NK-92 (cell line): ENCODE measurements around the gene DHRS12.
A peak's percentile ranks its signal among the peaks of the same experiment; 100 is the strongest.

Source experiments
- DNase-seq: peaks from one replicate; lab custom pipeline; 2025; ENCODE audit not compliant: unreplicated experiment; lab: John Stamatoyannopoulos, UW

Gene DHRS12, protein sequence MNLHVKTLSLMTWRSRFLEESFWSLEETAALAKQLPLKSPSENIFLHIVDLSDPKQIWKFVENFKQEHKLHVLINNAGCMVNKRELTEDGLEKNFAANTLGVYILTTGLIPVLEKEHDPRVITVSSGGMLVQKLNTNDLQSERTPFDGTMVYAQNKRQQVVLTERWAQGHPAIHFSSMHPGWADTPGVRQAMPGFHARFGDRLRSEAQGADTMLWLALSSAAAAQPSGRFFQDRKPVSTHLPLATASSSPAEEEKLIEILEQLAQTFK

DNA sequence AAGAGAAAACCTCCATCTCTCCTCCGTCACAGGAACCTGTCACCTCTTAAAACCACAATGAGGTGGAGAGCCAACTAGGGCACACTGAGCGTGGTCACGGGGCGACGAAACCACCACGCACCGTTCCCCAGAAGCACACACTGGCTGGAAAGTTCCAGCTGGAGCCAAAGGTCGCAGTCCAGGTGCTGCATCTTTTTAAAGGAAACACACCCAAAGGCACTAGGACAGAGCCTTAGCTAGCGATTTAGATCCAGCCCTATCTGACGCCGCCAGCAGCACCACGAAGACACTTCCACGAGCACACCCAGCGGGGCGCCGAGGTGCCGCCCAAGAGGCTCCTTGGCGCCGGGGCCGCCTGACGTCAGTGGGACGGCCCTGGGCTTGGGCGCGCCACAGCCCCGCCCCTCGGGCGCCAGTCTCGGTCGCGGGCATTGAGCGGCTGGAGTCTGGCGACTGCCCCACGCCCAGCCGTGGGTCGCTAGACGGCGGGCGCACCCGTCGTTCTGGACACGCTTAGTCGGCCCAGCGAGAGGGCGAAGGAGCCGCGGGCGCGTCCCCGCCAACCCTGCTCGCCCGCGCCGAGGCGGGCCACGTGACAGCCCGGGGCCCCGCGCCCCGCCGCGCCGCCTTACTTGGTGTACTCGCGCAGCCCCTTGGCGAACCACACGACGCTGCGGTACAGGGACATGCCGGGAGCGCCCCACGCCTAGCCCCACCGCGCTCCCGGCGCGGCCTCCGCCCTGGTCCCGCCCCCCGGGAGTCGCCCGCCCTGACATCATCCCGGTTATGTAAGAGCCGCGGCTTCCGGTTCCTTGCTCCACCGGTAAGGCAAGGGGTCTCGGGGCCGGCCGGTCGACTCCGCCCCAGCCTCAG lies at the start of gene DHRS12:
DHRS12 (minus strand) TSS at position 742 of the 873 bp plus-strand sequence. CDS start 4,504 bp downstream, outside the sequence.
- DNase-seq = peak; percentile 40

DNA sequence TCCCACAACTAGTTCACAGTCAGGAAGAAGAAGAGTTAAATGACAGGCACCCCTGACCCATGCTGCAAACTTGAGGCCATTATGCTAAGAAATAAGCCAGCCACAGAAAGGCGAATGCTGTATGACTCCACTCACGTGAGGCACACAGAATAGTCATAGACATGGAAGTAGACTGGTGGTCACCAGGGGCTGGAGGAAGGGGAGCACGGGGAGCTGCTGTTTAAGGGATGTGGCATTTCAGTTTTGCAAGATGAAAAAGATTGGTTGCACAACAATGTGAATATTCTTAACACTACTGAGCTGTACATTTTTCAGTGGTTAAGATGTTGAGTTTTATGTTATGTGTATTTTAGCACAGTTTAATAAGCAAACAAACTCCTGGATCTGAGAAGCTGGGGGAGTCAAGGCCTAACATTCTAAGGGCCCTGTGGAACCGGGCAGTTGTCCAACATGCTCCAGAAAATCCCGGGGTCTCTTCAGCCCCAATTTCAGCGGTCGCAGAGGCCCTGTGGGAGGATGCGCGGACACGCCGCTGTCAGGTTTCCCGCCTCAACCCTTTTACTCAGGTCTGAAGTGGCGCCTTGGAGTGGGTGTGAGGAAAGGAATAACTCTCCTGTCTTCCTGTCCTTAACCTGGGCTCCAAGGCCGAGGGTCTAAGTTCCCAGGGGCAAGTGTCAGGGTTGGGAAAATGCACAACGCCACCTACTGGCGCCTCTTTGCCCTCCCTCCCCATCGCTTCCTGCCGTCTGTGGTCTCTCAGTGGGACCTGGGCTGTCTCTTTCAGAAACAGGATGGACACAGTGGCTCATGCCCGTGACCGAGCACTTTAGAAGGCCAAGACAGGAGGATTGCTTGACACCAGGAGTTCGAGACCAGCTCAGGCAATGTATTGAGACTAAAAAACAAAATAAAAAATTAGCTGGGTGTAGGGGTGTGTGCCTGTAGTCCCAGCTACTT lies 45.5 kb upstream of the DHRS12 start:
- no peak for DNase-seq

DNA sequence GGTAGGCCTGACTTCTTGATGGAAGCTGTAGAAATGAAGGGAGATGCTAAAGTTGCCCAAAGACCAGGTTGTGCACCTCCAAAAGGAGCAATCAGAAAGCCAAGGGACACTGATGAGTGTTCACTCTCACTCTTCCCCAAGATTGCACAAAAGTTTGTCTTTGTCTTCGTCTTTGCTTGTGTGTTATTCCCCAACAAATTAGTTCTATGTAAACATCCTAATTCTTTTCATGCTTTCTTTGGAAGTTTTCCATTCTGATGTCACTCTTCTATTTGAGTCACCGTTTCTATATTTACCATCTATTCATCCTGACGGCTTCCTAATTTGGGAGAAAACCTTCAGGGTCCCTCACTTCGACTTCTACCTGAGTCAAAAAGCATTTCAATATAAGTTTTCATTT lies 44.7 kb upstream of the DHRS12 start:
- no peak for DNase-seq

DNA sequence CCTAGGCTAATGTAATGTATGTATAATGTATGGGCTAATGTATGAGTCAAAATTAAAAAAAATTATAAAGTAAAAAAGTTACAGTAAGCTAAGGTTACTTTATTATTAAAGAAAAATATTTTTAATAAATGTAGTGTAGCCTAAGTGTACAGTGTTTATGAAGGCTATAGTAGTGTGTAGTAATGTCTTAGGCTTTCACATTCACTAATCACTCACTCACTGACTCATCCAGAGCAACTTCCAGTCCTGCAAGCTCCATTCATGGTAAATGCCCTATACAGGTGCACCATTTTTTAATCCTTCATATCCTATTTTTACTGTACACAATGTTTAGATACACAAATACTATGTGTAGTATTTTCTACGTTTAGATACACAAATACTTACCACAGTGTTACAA lies 42.8 kb upstream of the DHRS12 start:
- no peak for DNase-seq

DNA sequence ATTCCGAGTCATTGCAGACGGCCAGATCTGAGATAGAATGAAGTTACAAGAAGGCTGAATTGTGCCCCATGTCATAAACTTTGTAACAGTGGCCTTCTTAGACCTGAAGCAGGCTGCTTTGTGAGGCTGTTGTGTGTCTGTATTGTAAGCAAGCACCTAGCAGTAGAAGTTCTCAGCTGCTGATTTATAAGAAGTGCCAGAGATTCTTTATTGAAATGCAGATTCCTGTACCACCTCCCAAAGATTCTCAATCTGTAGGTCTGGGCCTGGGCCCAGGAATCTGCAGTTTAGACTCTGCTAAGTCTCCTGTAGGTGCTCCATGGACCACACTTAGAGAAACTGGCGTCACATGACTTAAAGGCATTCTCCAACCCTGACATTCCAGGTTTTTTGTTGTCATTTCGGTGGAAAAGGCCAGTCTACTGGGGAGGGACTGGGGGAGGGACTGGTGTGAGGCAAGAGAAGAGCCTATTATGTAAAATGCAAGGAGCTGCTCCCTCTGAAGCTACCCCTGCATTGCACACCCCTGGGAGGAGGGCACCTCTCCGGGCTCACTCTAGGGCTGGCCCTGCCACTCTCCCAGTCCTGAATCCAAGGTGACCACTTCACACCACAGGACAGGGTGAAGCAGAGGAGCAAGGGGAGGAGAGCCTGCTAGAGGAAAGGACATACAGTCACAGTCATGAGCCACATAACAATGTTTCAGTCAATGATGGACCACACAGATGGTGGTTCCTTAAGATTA lies 41.8 kb upstream of the DHRS12 start:
- no peak for DNase-seq

DNA sequence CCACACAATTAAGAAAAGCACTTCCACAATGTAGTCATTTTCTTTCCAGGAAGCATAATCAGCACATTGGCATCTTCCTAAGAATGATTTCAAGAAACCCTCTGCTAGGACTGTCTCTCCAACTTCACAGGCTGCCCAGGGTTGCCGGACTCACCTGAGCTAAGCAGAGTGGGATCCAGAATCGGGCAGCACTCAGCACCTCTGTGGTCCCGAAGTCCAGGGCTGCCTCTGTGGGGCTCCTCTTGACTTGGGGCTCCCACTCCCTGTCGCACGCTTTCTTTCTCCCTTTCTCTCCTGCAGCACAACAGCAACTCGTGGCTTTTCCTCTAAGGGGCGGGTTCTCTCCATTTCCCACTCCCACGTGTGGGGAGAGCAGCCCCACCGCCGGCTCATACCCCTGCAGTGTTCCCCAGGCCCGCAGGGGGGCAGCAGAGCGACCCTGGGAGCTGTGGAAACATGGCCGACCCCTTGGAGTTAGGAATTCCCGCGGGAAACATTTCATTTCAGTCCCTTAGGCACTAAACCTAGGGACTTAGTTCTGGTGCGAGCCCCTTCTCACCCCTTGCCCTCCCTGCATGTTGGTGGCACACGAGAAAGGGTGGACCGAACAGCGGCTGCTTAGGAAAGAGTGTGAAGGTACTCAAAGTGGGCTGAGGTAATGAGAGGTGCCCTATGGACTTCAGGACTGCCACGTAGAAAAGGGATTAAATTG lies 41.1 kb upstream of the DHRS12 start, which contains the start of gene TMEM272:
TMEM272 (minus strand) TSS at position 316 of the 712 bp plus-strand sequence. CDS start 6,647 bp downstream, outside the sequence.
- no peak for DNase-seq

DNA sequence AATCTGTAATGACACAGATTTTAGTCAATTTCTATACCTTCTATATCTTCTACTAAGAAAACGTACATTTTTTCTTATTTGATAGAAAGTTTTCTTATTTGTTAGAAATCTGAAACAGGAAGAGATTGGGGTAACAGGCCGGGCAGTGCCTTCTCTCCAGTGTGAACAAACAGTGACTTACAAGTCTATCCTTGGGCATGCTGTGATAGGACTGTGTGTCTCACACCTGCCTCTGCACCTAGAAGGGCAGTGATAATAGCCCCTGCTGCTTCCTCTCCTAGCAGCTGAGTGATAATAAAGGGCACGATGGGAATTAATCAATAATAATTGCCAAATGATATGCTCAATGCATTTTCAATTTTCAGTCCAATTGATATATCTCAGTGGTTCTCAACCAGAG lies 39.6 kb upstream of the DHRS12 start:
- no peak for DNase-seq

DNA sequence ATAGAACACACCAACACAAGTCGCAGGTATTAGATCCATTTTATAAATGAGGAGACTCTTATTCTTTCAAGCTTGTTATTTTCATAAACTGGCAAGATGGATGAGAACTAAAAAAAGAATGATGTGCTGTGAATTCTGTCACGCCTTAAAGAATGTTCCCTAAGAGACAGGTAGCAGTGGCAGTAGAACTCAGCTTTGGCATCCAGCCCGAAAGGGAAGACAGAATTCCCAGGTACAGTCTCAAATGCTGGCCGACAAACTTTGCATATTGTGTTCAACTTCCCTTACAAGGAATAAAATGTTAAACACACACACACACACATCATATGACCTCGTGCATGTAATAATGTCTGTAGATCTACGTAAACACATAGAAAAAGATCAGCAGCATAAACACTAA lies 37.8 kb upstream of the DHRS12 start:
- no peak for DNase-seq

DNA sequence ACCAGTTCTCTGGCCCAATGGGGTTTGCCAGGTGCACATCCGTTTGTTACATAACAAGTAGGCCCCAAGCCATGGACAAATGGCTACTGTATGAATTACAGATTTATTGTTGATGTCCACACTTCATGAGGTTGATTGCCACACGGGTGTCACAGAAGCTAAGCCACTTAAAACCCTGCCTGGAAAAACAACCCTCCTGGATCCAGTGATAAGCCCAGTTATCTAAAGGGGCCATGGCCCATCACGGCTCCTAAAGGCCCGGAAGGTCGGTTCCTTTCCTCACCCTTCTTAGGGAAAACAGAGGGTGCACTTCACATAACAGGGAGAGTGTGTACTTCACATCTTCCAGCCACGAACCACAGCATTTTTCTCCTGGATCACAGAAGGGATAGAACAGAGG lies 37.0 kb upstream of the DHRS12 start:
- DNase-seq = no peak

DNA sequence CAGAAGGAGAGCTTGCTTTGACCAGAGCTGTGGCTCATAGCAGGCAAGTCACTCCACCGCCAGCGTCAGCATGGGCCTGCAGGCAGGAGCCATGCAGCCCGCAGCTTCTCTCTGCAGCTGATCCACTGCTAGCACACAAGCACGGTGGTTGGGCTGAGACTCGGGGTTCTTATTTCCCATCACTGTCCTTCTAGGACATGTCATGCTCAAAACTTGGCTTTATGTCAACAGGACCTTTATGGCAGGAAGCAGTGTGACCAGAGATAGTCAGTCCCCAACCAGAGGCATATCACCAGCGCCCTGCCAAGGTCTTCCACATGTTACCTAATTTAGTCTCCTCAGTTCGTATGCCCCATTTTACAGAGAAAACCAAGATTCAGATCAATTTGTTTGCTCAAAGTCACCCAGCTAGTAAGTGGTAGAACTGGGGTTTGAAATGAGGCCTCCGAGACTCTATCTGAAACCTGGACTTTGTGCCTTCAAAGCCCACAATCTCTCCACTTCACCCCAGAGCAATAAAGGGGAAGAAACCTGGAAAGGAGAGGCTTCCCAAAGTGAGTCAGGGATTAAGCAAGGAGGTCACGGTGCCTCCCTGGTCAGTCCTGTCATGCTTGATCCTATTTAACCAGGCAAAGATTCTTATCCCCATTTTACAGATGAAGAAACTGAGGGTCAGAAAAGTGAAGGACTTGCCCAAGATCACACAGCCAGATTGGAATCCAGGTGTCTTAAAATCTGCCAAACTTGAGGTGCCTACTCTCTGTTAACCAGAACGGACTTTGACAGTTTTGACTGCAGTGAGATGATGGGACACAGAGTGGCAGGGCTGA lies 36.0 kb upstream of the DHRS12 start:
- no peak for DNase-seq

DNA sequence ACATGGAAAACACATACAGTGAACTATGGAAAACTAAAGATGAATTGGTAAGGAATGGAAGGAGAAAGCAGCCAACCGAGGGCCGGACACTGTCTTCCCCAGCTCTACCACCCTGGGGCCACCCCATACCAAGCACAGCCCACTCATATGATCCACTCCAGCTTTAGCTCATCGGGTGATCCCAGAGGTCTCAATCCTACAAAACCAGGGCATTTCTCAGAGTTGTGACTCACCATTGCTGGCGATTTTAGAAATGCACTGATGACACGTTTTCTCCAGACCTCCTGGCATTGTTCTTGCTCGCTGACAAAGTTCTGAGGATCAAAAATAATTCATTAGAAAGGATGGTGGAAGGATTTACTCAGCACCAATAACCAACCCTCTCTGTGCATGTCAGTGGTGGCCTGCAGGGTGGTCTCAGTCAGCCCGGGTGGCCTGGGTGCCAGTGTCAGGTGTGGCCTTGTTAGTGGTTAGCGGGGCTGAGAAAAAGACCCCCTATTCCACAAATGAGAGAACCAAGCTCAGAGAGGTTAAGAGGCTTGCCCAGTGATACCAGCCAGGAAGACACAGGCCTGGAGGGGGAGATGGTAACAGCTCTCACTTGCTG lies 34.4 kb upstream of the DHRS12 start:
- DNase-seq = no peak

DNA sequence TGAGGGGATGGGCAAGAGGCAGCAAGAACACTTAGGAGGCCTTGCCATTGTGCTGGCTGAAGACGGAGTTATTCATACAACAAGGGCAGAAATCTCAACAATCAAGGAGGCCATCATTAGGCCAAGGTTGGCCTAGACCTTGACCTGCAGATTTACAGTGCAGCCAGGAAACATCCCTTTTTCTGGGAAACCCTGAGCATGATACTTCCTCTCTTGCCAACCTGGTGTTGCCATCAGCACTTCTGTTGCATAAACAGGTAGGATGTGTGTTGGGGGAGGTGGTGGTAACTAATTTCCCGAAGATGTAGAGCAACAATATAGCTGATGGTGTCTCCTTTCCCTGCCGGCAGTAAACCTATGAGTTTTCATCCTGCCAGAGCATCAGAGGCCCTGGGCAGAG lies 33.1 kb upstream of the DHRS12 start:
- no peak for DNase-seq

DNA sequence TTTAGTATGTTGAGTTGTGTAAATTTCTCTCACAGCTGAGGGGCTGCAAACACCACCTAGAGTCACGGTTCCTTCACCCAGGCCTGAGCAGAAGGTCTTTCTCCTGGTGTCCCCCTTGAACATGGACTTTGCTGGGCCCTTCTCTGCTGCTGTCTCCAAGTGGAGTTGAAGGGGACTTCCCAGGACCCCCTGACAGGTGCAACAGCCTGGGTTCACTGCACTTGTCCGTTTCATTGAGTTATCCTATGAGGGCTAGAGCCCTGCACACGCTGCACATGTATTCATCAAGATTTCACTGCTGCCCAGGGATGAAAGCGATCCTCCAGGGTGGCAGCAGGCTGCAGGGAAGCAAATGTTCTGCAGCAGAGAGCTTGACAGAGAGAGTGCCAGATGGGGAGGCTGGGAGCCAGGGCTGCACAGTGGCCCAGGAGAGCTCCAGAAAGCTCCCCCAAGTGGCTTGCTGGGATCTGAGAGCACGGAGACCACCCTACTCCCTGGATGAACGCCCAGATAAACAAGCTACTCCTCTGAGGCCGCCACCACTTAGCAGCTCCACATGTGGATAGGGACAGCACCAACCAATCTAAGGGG lies 30.7 kb upstream of the DHRS12 start:
- no peak for DNase-seq

DNA sequence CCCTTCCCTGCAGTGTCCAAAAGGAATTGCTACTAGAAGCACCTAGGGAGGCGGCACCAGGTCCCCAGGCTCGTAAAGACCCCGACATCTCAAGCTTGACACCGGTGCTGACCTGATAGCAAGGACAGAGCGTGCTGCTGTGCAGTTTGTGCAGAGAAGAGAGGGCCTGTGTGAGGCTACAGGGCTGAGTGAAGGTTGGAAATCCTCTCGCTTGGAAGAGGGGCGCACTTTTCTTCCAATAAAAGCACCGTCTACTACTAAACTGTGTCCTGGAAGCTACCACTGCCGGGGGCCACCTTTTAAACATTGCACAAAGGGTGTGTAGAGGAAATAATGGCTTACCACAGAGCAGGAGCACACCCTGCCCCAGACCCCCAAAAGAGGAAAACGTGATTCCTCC lies 30.0 kb upstream of the DHRS12 start:
- DNase-seq = no peak

DNA sequence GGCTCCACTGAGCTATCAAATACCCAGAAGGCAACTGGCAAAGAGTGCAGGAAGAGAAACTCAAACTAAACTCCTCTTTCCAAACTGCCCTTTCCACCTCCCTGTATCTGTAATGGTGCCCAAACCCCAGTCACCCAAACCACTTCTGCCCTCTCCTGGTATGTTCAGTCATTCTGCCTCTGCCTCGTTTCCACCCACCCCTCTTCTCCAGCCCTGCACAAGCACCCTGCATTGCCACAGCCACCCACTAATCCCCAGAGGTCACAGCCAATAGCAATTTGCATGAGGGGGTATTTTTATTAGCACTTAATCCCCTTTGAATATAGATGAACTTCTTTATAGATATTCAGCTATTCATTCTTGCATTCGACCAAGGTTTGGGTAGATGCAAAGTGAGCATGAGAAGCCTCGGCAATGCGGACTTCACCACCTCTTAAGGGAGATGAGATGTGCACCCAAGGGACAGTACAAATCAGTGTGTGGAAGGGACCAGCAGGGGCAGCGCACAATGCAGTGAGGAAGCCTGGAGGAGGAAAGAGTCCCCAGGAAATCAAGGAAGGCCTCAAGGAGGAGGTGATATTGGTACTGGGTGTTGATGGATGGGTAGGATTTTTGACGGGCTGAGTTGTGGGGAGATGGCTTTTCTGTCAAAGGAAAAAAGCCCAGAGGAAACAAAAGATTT lies 28.6 kb upstream of the DHRS12 start:
- DNase-seq = peak; percentile 4

DNA sequence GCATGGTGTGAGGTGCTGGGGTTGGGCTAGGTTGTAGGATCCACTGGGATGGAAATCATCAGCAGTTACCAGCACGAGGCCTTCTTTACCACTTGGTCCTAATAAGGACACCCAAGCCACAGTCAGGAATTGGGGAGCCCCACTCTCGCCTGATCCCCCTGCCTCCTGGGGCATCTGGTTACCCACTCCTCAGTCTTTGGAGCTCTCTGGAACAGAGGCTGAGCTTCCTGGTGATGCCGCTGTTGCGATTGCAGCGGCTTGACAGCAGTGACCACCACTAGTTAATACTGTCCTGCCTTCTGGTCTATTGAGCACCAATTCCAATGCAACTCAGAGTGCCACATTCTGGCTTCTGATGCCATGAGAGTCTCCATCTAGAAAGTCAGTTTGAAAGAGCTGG lies 27.6 kb upstream of the DHRS12 start:
- DNase-seq = no peak

DNA sequence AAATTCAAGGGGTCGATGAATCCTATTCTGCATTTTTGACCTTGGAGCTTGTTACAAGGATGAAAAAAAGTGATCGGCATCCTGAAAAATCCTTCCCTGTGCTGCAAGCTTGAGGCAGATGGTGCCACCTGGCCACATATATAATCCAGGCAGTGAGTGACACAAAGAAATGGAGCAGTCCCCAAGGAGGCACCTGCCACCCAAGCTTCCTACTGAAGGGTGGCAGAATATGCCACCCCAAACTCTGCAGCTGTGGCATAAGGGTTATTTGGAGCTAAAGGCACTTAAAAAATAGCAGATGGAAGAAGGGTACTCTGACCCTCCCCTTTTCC lies 25.6 kb upstream of the DHRS12 start:
- DNase-seq = no peak
